Measurements from ENCODE around the gene CRIP3. TPM values are rescaled to one million over a fixed set of nuclear protein-coding genes. Genes with fewer than 3 reads are reported as not detected.
A peak's percentile ranks its signal among the peaks of the same experiment; 100 is the strongest.

Gene CRIP3
- total and polyA plus RNA-seq, 2 of the 4 experiments (the other 2 are of a cell fraction), result not detected

DNA sequence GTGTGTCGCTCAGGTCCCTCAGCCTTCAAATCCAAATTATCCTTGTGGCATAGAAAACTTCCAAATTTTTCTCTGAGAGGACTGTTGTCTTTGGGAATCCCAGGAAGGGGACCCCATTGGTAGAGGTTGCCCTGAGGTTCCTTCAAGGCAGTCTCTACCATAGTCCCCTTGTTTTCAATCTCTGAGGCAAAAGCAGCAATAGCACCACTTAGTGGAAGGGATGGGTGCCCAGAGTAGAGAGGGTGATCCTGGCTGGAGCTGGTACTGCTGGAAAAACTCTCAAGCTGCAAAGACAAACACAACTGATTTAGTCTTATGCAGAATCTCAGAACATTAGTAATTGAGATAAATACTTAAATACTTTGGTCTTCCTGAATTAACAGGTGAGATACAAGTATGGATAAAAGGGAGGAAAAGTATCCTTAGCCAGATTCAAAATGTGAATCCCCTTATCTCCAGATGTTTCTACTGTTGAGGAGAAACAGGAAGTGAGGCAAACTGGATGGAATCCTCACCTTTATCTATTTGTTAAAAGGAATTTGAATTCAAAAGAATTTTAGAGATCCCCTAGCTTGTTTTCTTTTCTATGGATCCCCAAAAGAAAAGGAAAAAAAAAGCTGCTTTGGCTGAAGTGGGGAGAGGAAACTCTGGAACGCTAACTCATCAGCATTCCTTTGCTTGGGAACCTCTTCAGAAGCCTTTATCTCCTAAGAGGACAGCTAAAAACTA lies 47.4 kb upstream of the CRIP3 start:
- no TSS peak for BruUV-seq (replicated peaks)
- H4K8ac ChIP-seq (ENCODE audit: low read depth in 2 of 2, low read length in 2 of 2), result no peak overlapping the region
- H3K14ac ChIP-seq (replicated peaks; ENCODE audit: low read depth, low read length), result 0 out of 2 replicates have a peak overlapping the region, but pooled peaks have one; percentile 27
- ChIA-PET CTCF (interaction anchor here (0.5 to 1.6 kb wide), 3 partner anchors 12 to 29 kb away, joined by 4 to 8 read pairs (median 6); no protein-coding TSS in a partner anchor), POLR2A (ENCODE audit: unreplicated experiment) (interaction anchor here (0.6 kb wide), 1 partner anchor 302 kb away, joined by 3 read pairs; the partner anchor contains the start of gene CUL7)
- no peak overlapping the region for H2AK5ac ChIP-seq (ENCODE audit: low read depth, low read length)
- no peak overlapping the region for H4K91ac ChIP-seq (ENCODE audit: insufficient read depth, low read depth, low read length)
- peaks cover 30 to 32% of the 10 kb centered on the region in 2 experiments; a peak in 3 of 4 replicates for H3K79me1 ChIP-seq (ENCODE audit: low read depth in 1 of 2, low read length in 2 of 2)
- no peak overlapping the region for H4K5ac ChIP-seq (ENCODE audit: low read depth, low read length)
- no peaks in the 10 kb centered on the region for H3K4me1 ChIP-seq (ENCODE audit: control insufficient read depth, insufficient read depth, low read length)
- no peak overlapping the region for H3K4me2 ChIP-seq (ENCODE audit: low read depth, low read length)
- no peak overlapping the region for H3K4ac ChIP-seq (ENCODE audit: low read depth, low read length)
- H3K23ac ChIP-seq (ENCODE audit: low read depth, low read length), result no peak overlapping the region
- peaks cover 14% of the 10 kb centered on the region; the same call in 1 of the 2 replicates for H3K9me1 ChIP-seq (ENCODE audit: insufficient read depth, low read length)
- H2AK9ac ChIP-seq (replicated peaks; ENCODE audit: low read depth, low read length, poor library complexity), result no peak overlapping the region
- intact Hi-C loops (cut with micrococcal nuclease), result no loop called here
- no peak overlapping the region for H2BK5ac ChIP-seq (ENCODE audit: low read depth, low read length, poor library complexity, severe bottlenecking)
- H2BK120ac ChIP-seq (ENCODE audit: low read depth, low read length), result no peak overlapping the region
- no peak overlapping the region for H3K18ac ChIP-seq (ENCODE audit: low read depth, low read length)
- no peak overlapping the region for H2BK15ac ChIP-seq (ENCODE audit: low read depth, low read length)
- in situ Hi-C loops (cut with MboI; ENCODE audit: low sequenced_read_pairs), result no loop called here
- no peak overlapping the region for H2BK20ac ChIP-seq (ENCODE audit: low read depth, low read length)
- no peak overlapping the region for H3K56ac ChIP-seq (ENCODE audit: extremely low read depth, insufficient read depth, low read length)
- dilution Hi-C loops (cut with HindIII; ENCODE audit: low sequenced_read_pairs, unreplicated experiment), result no loop called here
- H3K4me3 ChIP-seq (ENCODE audit: insufficient read depth, low read depth, low read length), result no peak overlapping the region
- H4K20me1 ChIP-seq (ENCODE audit: insufficient read depth, low read length), result no peaks in the 10 kb centered on the region
- TF ChIP-seq USF2 (IDR thresholded peaks at IDR 0.05; ENCODE audit: low read depth, low read length), result no peak
- no peak for TF ChIP-seq CHD1 (IDR thresholded peaks at IDR 0.05; ENCODE audit: low read depth, low read length)
- TF ChIP-seq, protein P1, sequence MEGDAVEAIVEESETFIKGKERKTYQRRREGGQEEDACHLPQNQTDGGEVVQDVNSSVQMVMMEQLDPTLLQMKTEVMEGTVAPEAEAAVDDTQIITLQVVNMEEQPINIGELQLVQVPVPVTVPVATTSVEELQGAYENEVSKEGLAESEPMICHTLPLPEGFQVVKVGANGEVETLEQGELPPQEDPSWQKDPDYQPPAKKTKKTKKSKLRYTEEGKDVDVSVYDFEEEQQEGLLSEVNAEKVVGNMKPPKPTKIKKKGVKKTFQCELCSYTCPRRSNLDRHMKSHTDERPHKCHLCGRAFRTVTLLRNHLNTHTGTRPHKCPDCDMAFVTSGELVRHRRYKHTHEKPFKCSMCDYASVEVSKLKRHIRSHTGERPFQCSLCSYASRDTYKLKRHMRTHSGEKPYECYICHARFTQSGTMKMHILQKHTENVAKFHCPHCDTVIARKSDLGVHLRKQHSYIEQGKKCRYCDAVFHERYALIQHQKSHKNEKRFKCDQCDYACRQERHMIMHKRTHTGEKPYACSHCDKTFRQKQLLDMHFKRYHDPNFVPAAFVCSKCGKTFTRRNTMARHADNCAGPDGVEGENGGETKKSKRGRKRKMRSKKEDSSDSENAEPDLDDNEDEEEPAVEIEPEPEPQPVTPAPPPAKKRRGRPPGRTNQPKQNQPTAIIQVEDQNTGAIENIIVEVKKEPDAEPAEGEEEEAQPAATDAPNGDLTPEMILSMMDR (conservative IDR thresholded peaks at IDR 0.05; ENCODE audit: low read depth, low read length), result peak; percentile 35
- no peak for TF ChIP-seq NFE2L2 (IDR thresholded peaks at IDR 0.05; ENCODE audit: low read depth, low read length)
- no peak for TF ChIP-seq BHLHE40 (IDR thresholded peaks at IDR 0.05; ENCODE audit: low read depth, low read length)
- TF ChIP-seq ELK1 (IDR thresholded peaks at IDR 0.05; ENCODE audit: borderline replicate concordance, low read depth, low read length), result no peak
- TF ChIP-seq MXI1 (IDR thresholded peaks at IDR 0.05; ENCODE audit: borderline replicate concordance, low read depth, low read length), result no peak
- TF ChIP-seq RAD21 (IDR thresholded peaks at IDR 0.05; ENCODE audit: low read length), result no peak; the same call in 1 of the 2 replicates
- peak; percentile 17; the same call in 1 of the 2 replicates for TF ChIP-seq SMC3 (IDR thresholded peaks at IDR 0.05; ENCODE audit: low read depth, low read length)
- TF ChIP-seq FOS (IDR thresholded peaks at IDR 0.05; ENCODE audit: low read depth, low read length), result no peak
- TF ChIP-seq MAZ (IDR thresholded peaks at IDR 0.05; ENCODE audit: borderline replicate concordance, low read depth, low read length), result no peak
- no peak for TF ChIP-seq CEBPB (IDR thresholded peaks at IDR 0.05; ENCODE audit: low read depth, low read length)
- no CpG with 5 or more reads among the region's 2 CpGs for WGBS, 2 experiments (ENCODE audit: extremely low coverage in 2 of 2, insufficient read length in 1 of 2)
- H3K36me3 ChIP-seq (ENCODE audit: control insufficient read depth, insufficient read depth, low read length), result peaks cover 28% of the 10 kb centered on the region
- DNase-seq, result peak; percentile 15
- no peaks in the 10 kb centered on the region for H3K27me3 ChIP-seq (ENCODE audit: control insufficient read depth, insufficient read depth, low read length)
- H2AFZ ChIP-seq (replicated peaks; ENCODE audit: low read length, poor library complexity), result no peak overlapping the region
- no peak overlapping the region for H3K9ac ChIP-seq (ENCODE audit: low read depth, low read length)
- H3K9me3 ChIP-seq (ENCODE audit: control insufficient read depth, insufficient read depth, low read length), result no peaks in the 10 kb centered on the region
- peak; percentile 64 for ATAC-seq (ENCODE audit: low read depth)
- no peak overlapping the region for H3K27ac ChIP-seq (ENCODE audit: insufficient read depth, low read length)

All from IMR-90 (cell line).